ENCODE data around the gene ERGIC1. TPM values are rescaled to one million over a fixed set of nuclear protein-coding genes. Genes with fewer than 3 reads are reported as not detected.

ERGIC1 gene
- total and polyA plus RNA-seq, 10 of the 15 experiments (the other 5 are each of a cell fraction or from before 2014, with no cell fraction given) = 8.8 to 104 (median 76.3) TPM

GRCh38 chr5:172818081-172818480, 16.0 kb upstream of the ERGIC1 start:
- Histone ChIP-seq H2AFZ (ENCODE audit: control insufficient read depth, low read depth, low read length) (no peak overlapping the region), H4K20me1 (ENCODE audit: control insufficient read depth, insufficient read depth) (no peaks in the 10 kb centered on the region), H3K9ac (ENCODE audit: control insufficient read depth, insufficient read depth, low read length) (no peak overlapping the region), H3K9me3 (replicated peaks; ENCODE audit: control insufficient read depth, insufficient read depth, low read length) (no peaks in the 10 kb centered on the region), H3K79me2 (ENCODE audit: control insufficient read depth, insufficient read depth, low read length) (no peaks in the 10 kb centered on the region), H3K27me3 (replicated peaks in 1 of 2; ENCODE audit: control insufficient read depth in 2 of 2, insufficient read depth in 2 of 2, low read length in 1 of 2) (no peaks in the 10 kb centered on the region), H3K4me3 (no peak overlapping the region), H3K36me3 (ENCODE audit: control insufficient read depth in 2 of 2, insufficient read depth in 2 of 2, low read length in 1 of 2) (no peaks in the 10 kb centered on the region), H3K4me1 (ENCODE audit: control insufficient read depth, insufficient read depth, low read length) (no peaks in the 10 kb centered on the region), H3K27ac (ENCODE audit: control insufficient read depth, insufficient read depth) (no peak overlapping the region), H3K4me2 (ENCODE audit: control insufficient read depth, insufficient read depth) (no peak overlapping the region)
- SMC1A ChIA-PET (ENCODE audit: uncharacterized antibody, unreplicated experiment) = no interaction called here
- CTCF ChIA-PET = interaction anchor here (0.6 kb wide), 1 partner anchor 46 kb away, joined by 6 read pairs; no protein-coding TSS in a partner anchor
- WGBS (ENCODE audit: insufficient coverage, insufficient replicate concordance, low lambda C conversion rate, missing lambda C conversion rate) = 46% methylated on average over 3 of the region's 3 CpGs
- no peak for FAIRE-seq
- RAD21 ChIA-PET (ENCODE audit: unreplicated experiment) = no interaction called here
- BruUV-seq (replicated peaks) = no TSS peak
- in situ Hi-C loops (cut with MboI) (no loop called here), intact Hi-C loops (cut with micrococcal nuclease; ENCODE audit: unreplicated experiment) (no loop called here)
- ATAC-seq = no peak
- POLR2A ChIA-PET = interaction anchor here (0.7 kb wide), 1 partner anchor 10 kb away, joined by 4 read pairs; no protein-coding TSS in a partner anchor
- DNase-seq (ENCODE audit: low read depth, low spot score) = no peak
- TF ChIP-seq MAX (IDR thresholded peaks at IDR 0.05; ENCODE audit: low read depth, low read length) = no peak
- TF ChIP-seq USF2 (IDR thresholded peaks at IDR 0.05; ENCODE audit: borderline replicate concordance, low read depth, low read length) = no peak
- TF ChIP-seq MEF2A (IDR thresholded peaks at IDR 0.05; ENCODE audit: insufficient read depth, low read depth, low read length) = no peak

- Histone ChIP-seq H3K4me3 (no peak overlapping the region), H3K27me3 (replicated peaks in 1 of 2; ENCODE audit: control insufficient read depth in 2 of 2, insufficient read depth in 2 of 2, low read length in 1 of 2) (no peaks in the 10 kb centered on the region), H3K9me3 (replicated peaks; ENCODE audit: control insufficient read depth, insufficient read depth, low read length) (no peaks in the 10 kb centered on the region), H3K36me3 (ENCODE audit: control insufficient read depth in 2 of 2, insufficient read depth in 2 of 2, low read length in 1 of 2) (no peaks in the 10 kb centered on the region), H4K20me1 (ENCODE audit: control insufficient read depth, insufficient read depth) (no peaks in the 10 kb centered on the region), H3K27ac (ENCODE audit: control insufficient read depth, insufficient read depth) (no peak overlapping the region), H3K9ac (ENCODE audit: control insufficient read depth, insufficient read depth, low read length) (no peak overlapping the region), H3K4me1 (ENCODE audit: control insufficient read depth, insufficient read depth, low read length) (no peaks in the 10 kb centered on the region), H3K4me2 (ENCODE audit: control insufficient read depth, insufficient read depth) (no peak overlapping the region), H3K79me2 (ENCODE audit: control insufficient read depth, insufficient read depth, low read length) (no peaks in the 10 kb centered on the region), H2AFZ (ENCODE audit: control insufficient read depth, low read depth, low read length) (no peak overlapping the region)
- 0% methylated on average over 3 of the region's 3 CpGs for WGBS (ENCODE audit: insufficient coverage, insufficient replicate concordance, low lambda C conversion rate, missing lambda C conversion rate)
- DNase-seq (ENCODE audit: low read depth, low spot score) (no peak), FAIRE-seq (no peak), ATAC-seq (no peak)
- RAD21 ChIA-PET (ENCODE audit: unreplicated experiment) = no interaction called here
- SMC1A ChIA-PET (ENCODE audit: uncharacterized antibody, unreplicated experiment) = no interaction called here
- in situ Hi-C loops (cut with MboI) (no loop called here), intact Hi-C loops (cut with micrococcal nuclease; ENCODE audit: unreplicated experiment) (no loop called here)
- no TSS peak for BruUV-seq (replicated peaks)
- CTCF ChIA-PET = no interaction called here
- POLR2A ChIA-PET = no interaction called here
- TF ChIP-seq BMI1 (IDR thresholded peaks at IDR 0.05; ENCODE audit: borderline replicate concordance) (no peak), HSF1 (IDR thresholded peaks at IDR 0.05; ENCODE audit: low read depth, low read length) (no peak), HDAC2 (IDR thresholded peaks at IDR 0.05) (no peak), CEBPZ (IDR thresholded peaks at IDR 0.05; ENCODE audit: low read depth, low read length) (no peak), SMAD5 (IDR thresholded peaks at IDR 0.05; ENCODE audit: low read depth) (no peak)
Observed at GRCh38 chr5:172819569-172819968, 14.5 kb upstream of the ERGIC1 start.
